Measurements from ENCODE around the gene PFN3.
"Not testable (repeated sequence)": the region's sequence is repeated elsewhere in the genome, so short reads cannot be mapped to it uniquely, and the experiment has no call there.

Gene PFN3

GRCh38 chr5:177393206-177393765, 7.2 kb downstream of the PFN3 start:
- no peak for DNase-seq

DNA sequence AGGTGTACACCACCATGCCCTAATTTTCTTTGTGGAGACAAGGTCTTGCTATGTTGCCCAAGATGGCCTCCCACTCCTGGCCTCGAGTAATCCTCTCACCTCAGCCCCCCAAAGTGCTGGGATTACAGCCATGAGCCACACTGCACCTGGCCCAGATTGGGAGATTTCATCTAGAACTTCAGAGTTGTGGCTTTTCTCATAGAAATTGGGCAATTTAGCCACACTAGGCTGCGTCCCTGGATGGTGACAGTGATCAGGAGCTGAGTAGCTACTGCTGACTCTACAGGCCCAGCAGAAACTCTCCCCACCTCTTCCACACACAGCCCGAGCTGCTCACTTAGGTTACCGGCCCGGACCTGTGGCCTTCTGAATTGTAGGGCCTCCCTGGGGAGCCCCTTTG, 7.7 kb downstream of the PFN3 start:
- DNase-seq, result no peak

GRCh38 chr5:177390363-177391300, 9.8 kb downstream of the PFN3 start:
- DNase-seq, result peak; percentile 78

- peak; percentile 55 for DNase-seq
Observed at GRCh38 chr5:177389241-177390169, 11.0 kb downstream of the PFN3 start.

DNA sequence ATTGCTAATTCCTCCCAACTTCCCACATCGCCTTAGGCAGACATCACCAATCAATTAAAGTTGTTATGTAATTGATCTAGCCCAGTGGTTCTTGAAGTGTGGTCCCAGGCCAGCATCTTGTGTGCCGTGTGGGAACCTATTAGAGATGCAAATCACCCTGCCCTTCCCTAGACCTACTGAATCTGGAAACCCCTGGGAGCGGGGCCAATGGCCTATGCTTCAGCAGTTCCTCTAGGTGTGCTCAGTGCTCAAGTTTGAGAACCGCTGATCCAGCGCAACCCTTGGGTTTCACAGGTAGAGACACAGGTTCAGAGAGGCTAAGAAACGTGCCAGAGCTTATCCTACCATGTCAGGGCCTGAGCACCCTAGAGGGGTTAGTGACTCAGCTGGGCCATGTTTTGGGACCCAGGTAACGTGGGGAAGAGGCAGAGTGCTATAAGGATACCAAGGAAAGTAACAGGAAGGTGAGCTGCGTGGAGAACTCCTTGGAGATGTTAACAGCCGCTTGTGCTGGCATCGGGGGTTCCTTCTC, 11.9 kb downstream of the PFN3 start:
- DNase-seq, result no peak

DNA sequence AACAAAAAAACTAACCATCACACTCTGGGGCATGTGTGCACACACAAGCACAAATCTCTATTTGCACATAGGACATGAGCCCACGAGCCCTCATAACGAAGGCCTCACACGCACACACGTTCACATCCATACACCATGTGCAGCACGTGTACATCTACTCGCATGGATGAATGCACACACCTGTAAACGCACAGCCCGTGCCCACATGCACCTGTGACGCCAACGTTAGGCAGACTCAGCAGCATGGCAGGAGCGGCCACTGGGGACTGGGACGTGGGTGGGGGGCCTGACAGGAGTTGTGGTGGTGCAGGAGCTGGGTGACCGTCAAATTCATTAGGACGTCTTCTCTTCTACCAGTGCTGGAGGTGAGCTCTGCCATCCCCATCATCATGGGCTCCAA, 13.1 kb downstream of the PFN3 start:
- DNase-seq, result no peak

DNA sequence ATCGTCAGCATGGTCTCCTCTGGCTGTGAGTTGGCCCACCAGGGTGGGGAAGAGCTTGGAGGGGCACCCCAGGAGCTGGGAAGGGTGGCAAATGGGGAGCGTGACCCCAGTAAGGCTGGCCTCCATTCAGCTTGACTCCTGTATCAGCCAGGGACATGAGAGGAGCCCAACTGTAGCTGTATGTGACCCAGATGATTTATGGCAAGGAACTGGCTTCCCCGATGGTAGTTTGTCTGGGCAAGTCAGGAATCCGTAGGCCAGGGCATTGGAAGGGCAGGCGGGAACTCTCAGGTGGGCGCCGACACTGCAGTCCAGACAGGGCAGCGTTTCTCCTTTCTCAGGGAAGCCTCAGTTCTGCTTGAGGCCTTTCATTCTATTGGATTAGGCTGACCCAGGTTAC, 13.9 kb downstream of the PFN3 start:
- DNase-seq, result no peak

DNA sequence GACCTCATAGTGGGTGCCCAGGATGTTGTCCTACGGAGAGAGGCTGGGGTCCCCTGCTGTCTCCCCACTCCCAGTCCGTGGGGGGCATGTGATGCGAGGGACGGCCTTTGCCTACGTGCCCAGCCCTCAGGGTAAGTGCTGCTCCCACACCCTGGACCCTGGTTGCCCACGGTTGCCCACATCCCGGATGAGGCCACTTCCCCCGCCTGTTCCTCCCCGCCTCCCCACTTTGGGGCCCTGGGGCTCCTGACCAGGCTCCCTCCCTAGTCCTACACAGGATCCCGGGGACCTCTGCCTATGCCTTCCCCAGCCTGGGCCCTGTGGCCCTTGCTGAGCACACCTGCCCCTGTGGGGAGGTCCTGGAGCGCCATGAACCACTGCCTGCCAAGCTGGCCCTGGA, 14.7 kb downstream of the PFN3 start:
- DNase-seq, result no peak

DNA sequence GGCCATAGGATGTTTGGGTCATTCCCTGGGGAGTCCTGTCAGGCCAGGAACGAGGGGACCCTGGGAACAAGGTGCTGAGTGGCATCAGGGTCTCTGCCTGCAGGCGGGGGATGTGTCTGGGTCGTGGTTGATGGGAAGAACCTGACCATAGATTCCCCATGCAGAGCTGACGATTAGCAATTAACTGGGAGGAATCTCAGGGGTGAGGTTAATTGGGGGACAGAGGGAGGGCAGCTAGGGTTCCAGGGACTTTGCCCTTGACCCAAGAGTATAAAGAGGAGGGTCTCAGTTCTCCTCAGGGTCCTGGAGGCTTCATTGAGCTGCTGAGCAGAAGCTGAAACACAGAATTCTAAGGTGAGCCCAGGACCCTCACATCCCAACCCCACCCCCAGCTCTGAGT, 16.3 kb downstream of the PFN3 start, which contains the start of gene SLC34A1:
Gene SLC34A1 (plus strand): TSS at position 301 of the 400 bp plus-strand sequence. CDS start 1,308 bp downstream, outside the sequence.
- DNase-seq, result no peak

GRCh38 chr5:177383181-177383580, 17.3 kb downstream of the PFN3 start:
- DNase-seq, result no peak

DNA sequence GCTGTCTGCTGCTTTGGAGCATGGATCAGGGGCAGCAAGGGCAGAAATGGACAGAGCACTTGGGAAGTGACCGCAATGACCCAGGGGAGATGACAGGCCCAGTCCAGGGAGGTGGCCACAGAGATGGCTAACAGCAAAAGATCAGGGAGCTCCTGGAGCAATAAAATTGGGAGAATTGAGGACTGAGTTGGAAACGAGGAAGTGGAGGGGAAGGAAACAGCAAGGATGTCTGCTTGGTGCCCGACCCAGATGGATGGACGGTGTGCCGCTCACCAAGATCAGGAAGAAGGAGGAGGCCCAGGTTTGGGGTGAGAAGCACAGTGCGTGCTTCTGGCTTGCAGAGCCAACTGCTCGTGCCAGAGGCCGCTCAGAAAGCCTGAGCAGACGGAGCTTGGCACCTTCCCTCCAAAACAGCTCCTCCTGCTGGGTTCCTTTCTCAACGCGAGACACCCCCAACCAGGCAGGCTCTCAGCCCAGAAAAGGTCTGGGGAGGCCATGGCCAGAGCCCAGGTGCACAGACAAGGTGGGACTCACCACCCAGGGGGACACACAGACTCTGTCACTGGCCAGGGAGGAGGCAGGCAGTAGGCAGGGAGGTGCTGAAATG, 17.9 kb downstream of the PFN3 start:
- no peak for DNase-seq

DNA sequence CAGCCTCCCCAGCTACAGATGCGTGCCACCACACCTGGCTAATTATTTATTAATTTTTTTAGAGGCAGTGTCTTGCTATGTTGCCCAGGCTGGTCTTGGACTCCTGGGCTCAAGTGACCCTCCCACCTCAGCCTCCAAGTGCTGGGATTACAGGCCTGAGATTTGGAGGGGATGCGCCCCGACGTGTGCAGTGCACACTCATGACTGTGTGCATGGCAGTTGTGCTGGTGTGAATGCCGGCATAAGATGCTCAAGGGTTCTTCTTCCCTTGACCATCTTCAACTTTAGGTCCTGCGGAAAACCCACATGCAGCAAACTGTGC, 19.7 kb downstream of the PFN3 start:
- no peak for DNase-seq

DNA sequence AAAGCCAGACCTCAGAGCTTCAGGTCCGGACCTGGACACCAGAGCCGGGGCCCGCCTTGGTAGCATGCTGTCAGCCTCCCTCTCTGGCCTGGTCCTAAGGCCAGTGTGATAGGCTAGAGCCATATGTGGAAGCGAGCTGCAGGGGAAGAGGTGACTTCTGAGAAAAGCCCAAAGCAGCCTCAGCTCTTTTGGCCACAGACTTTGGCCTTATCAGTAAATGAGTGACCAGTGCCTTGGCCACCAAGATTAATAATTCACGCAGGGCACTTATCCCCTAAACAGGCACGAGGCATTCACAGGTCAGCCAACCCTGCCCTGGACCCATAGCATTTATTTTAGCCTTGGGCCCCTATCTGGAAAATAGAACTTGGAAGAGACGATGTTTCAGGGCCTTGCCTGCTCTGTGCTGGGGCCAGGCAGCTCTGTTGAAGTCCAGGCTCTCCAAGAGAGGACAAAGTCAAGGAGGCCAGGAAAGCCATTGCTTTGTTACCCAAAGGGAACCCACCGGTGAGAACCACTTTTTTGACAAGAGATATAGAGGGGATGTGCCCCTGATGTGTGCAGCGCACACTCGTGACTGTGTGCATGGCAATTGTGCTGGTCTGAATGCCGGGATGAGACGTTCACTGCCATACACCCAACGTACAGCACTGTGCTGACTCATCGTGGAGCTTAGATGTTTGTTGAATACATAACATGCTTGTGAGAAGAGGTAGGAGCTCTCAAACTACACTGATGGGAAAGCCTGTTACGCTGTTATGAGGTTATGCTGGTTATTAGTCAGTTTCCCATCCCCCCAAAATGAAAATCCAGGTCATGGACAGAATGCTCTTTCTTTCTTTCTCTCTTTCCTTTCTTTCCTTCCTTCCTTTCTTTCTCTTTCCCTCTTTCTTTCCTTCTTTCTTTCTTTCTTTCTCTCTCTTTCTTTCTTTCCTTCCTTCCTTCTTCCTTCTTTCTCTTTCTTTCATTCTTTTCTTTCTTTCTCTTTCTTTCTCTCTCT, 21.3 kb downstream of the PFN3 start:
- no peak for DNase-seq

GRCh38 chr5:177377851-177378776, 22.3 kb downstream of the PFN3 start:
- DNase-seq, result no peak

DNA sequence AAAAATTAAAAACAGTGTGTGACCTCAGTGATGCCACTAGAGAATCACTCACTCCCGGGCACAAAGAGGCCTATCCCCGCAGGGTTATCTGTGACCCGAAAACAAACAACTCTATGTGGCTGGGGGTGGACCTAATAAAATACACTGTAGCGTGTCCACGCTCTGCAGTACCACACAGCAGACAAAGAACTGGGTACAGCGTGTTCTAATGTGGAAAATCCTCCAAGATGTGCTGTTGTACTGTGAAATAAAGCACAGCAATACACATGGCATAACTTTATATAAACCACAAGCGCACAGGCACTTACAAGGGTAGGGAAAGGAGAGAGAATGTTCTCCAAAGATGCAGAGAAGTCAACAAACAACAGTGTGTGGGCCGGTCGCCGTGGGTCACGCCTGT, 24.4 kb downstream of the PFN3 start:
- no peak for DNase-seq

DNA sequence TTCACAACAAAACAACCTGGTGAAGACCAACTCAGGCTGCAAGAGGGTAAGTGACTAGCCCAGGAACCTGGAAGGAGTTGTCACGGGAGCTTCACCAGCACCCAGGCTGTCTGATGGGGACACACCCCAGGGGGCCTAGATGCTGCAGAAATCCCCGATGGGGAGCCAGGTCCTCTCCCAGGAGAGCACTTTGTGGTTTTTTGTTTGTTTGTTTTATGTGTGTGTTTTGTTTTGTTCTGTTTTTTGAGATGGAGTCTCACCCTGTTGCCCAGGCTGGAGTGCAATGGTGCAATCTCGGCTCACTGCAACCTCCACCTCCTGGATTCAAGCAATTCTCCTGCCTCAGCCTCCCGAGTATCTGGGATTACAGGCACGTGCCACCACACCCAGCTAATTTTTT, 24.9 kb downstream of the PFN3 start:
- DNase-seq, result not testable (repeated sequence)

- no peak for DNase-seq
Observed at GRCh38 chr5:177374211-177374610, 26.2 kb downstream of the PFN3 start.

- no peak for DNase-seq
Observed at GRCh38 chr5:177373806-177374205, 26.7 kb downstream of the PFN3 start.

GRCh38 chr5:177372910-177373309, 27.6 kb downstream of the PFN3 start:
- DNase-seq, result peak; percentile 21

All from activated effector memory CD4-positive, alpha-beta T cell treated with Interleukin-2 at 50 U/mL for 16 hours (primary cell).